Measurements from ENCODE around the gene DOCK2.

- TF ChIP-seq EZH2 (optimal IDR thresholded peaks at IDR 0.05; ENCODE audit: low read depth, low read length) (no peak), CTCF (IDR thresholded peaks at IDR 0.05; ENCODE audit: low read length) (no peak)
Measured at GRCh38 chr5:170092455-170093101, 455.5 kb downstream of the DOCK2 start.

All from MM.1S (cell line).